Measurements from ENCODE around the gene ADGB. TPM values are rescaled to one million over a fixed set of nuclear protein-coding genes. Genes with fewer than 3 reads are reported as not detected.

ADGB gene
- total and polyA plus RNA-seq, 4 donors: 0.23 TPM; not detected in 3

DNA sequence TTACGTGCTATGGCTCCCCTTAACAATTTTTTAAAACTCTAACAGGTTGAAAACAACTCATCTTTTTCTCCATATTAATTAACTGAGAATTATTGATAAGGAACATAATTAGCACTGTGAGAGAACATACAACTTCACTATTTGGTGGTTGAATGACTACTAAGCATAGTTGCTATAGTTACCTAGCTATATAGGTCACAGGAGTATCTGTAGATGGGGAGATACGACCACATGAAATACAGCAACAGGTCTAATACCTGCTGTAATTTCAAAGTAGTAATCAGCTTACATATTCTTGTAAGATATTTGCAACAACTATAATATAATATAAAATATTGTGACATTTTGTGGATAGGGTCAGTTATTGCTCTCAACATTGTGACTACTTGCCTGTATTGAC is 102.9 kb downstream of the ADGB start:
- DNase-seq (ENCODE audit: low spot score): no peak
- H3K9ac ChIP-seq (ENCODE audit: low read depth in 1 of 2, low read length in 2 of 2): no peak overlapping the region
- no peaks in the 10 kb centered on the region for H3K36me3 ChIP-seq (ENCODE audit: control insufficient read depth in 4 of 4, insufficient read depth in 3 of 4, low read depth in 1 of 4, low read length in 3 of 4)
- no peak overlapping the region for H3K27ac ChIP-seq (ENCODE audit: low read depth in 1 of 2, low read length in 2 of 2)
- H3K9me3 ChIP-seq (ENCODE audit: control insufficient read depth in 4 of 4, low read length in 3 of 4): no peaks in the 10 kb centered on the region
- H3K27me3 ChIP-seq (ENCODE audit: control insufficient read depth in 4 of 4, insufficient read depth in 4 of 4, low read length in 3 of 4): no peaks in the 10 kb centered on the region
- 56% methylated on average over 2 of the region's 2 CpGs for WGBS
- TF ChIP-seq, protein P1, sequence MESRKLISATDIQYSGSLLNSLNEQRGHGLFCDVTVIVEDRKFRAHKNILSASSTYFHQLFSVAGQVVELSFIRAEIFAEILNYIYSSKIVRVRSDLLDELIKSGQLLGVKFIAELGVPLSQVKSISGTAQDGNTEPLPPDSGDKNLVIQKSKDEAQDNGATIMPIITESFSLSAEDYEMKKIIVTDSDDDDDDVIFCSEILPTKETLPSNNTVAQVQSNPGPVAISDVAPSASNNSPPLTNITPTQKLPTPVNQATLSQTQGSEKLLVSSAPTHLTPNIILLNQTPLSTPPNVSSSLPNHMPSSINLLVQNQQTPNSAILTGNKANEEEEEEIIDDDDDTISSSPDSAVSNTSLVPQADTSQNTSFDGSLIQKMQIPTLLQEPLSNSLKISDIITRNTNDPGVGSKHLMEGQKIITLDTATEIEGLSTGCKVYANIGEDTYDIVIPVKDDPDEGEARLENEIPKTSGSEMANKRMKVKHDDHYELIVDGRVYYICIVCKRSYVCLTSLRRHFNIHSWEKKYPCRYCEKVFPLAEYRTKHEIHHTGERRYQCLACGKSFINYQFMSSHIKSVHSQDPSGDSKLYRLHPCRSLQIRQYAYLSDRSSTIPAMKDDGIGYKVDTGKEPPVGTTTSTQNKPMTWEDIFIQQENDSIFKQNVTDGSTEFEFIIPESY (IDR thresholded peaks at IDR 0.05): no peak
- no peak for TF ChIP-seq FOXA1 (IDR thresholded peaks at IDR 0.05)
- TF ChIP-seq TAF1 (conservative IDR thresholded peaks at IDR 0.05): no peak
- TF ChIP-seq RXRA (IDR thresholded peaks at IDR 0.05): no peak
- no peak for TF ChIP-seq EGR1 (IDR thresholded peaks at IDR 0.05; ENCODE audit: low read depth in 2 of 2)
- no peak for TF ChIP-seq GABPA (IDR thresholded peaks at IDR 0.05 in 1 of 2, conservative IDR thresholded peaks at IDR 0.05 in 1 of 2)
- TF ChIP-seq HNF4G (IDR thresholded peaks at IDR 0.05): no peak
- TF ChIP-seq SP1 (IDR thresholded peaks at IDR 0.05): no peak
- TF ChIP-seq, protein P2, sequence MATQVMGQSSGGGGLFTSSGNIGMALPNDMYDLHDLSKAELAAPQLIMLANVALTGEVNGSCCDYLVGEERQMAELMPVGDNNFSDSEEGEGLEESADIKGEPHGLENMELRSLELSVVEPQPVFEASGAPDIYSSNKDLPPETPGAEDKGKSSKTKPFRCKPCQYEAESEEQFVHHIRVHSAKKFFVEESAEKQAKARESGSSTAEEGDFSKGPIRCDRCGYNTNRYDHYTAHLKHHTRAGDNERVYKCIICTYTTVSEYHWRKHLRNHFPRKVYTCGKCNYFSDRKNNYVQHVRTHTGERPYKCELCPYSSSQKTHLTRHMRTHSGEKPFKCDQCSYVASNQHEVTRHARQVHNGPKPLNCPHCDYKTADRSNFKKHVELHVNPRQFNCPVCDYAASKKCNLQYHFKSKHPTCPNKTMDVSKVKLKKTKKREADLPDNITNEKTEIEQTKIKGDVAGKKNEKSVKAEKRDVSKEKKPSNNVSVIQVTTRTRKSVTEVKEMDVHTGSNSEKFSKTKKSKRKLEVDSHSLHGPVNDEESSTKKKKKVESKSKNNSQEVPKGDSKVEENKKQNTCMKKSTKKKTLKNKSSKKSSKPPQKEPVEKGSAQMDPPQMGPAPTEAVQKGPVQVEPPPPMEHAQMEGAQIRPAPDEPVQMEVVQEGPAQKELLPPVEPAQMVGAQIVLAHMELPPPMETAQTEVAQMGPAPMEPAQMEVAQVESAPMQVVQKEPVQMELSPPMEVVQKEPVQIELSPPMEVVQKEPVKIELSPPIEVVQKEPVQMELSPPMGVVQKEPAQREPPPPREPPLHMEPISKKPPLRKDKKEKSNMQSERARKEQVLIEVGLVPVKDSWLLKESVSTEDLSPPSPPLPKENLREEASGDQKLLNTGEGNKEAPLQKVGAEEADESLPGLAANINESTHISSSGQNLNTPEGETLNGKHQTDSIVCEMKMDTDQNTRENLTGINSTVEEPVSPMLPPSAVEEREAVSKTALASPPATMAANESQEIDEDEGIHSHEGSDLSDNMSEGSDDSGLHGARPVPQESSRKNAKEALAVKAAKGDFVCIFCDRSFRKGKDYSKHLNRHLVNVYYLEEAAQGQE (IDR thresholded peaks at IDR 0.05): no peak
- TF ChIP-seq FOXA2 (IDR thresholded peaks at IDR 0.05): no peak
- no peak for TF ChIP-seq RAD21 (IDR thresholded peaks at IDR 0.05)
- TF ChIP-seq, protein P3, sequence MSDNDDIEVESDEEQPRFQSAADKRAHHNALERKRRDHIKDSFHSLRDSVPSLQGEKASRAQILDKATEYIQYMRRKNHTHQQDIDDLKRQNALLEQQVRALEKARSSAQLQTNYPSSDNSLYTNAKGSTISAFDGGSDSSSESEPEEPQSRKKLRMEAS (IDR thresholded peaks at IDR 0.05): no peak
- TF ChIP-seq, protein P4, sequence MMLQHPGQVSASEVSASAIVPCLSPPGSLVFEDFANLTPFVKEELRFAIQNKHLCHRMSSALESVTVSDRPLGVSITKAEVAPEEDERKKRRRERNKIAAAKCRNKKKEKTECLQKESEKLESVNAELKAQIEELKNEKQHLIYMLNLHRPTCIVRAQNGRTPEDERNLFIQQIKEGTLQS (IDR thresholded peaks at IDR 0.05): no peak
- no peak for TF ChIP-seq HNF4A (conservative IDR thresholded peaks at IDR 0.05)
- TF ChIP-seq JUND (IDR thresholded peaks at IDR 0.05): no peak
- no peak for TF ChIP-seq NR2F2 (IDR thresholded peaks at IDR 0.05)
- no peak for TF ChIP-seq YY1 (IDR thresholded peaks at IDR 0.05)
- TF ChIP-seq, protein P5, sequence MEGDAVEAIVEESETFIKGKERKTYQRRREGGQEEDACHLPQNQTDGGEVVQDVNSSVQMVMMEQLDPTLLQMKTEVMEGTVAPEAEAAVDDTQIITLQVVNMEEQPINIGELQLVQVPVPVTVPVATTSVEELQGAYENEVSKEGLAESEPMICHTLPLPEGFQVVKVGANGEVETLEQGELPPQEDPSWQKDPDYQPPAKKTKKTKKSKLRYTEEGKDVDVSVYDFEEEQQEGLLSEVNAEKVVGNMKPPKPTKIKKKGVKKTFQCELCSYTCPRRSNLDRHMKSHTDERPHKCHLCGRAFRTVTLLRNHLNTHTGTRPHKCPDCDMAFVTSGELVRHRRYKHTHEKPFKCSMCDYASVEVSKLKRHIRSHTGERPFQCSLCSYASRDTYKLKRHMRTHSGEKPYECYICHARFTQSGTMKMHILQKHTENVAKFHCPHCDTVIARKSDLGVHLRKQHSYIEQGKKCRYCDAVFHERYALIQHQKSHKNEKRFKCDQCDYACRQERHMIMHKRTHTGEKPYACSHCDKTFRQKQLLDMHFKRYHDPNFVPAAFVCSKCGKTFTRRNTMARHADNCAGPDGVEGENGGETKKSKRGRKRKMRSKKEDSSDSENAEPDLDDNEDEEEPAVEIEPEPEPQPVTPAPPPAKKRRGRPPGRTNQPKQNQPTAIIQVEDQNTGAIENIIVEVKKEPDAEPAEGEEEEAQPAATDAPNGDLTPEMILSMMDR (IDR thresholded peaks at IDR 0.05; ENCODE audit: low read depth, low read length, missing input control): no peak
- H3K4me3 ChIP-seq (ENCODE audit: low read depth in 1 of 3, low read length in 3 of 3): no peak overlapping the region
- H3K4me1 ChIP-seq (ENCODE audit: control insufficient read depth in 4 of 4, insufficient read depth in 4 of 4, low read length in 3 of 4): peaks cover 0 to 2% (median 1%) of the 10 kb centered on the region in 4 donors
